HG02943 (cell line): ENCODE measurements around the gene BOC.

Experiments used
- ATAC-seq: cut with Tn5 transposase; IDR thresholded peaks from one replicate; pipeline ENCODE4 v1.9.1; 2021; ENCODE audit warnings: mild to moderate bottlenecking, low read depth, moderate library complexity; ENCODE audit not compliant: unreplicated experiment

The BOC gene

GRCh38 chr3:113284453-113285050 lies 73.2 kb downstream of the BOC start:
- ATAC-seq, result no peak

DNA sequence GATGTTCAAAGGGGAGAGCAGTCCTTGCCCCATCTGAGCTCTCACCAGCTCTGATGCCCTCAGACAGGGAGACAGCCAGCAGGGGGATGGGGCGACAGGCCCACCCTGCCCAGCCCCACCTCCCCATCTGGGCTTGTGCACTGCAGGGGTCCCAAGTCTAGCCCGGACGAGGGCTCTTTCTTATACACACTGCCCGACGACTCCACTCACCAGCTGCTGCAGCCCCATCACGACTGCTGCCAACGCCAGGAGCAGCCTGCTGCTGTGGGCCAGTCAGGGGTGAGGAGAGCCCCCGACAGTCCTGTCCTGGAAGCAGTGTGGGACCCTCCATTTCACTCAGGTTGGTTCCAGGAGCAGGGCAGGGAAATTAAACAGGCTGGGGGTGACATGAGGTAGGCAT lies 73.9 kb downstream of the BOC start:
- no peak for ATAC-seq

DNA sequence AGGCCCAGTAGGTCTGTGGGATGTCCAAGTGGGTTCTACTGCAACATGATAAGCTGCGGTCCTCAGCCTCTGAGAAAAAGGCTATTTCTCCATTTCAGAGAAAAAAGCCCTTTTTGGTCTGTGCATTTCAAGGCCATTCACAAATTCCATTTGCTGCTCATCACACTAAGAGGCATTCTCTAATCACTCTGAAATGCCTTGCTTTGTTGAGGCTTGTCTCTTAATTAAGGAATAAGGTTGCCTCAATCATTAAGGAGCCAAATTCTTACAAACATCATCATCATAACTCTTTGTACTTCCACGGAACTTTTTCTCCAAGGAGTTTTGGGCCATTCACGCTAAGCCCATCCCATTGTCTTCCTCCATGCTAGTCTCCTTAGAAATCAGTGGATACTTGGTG lies 74.4 kb downstream of the BOC start:
- ATAC-seq, result no peak

DNA sequence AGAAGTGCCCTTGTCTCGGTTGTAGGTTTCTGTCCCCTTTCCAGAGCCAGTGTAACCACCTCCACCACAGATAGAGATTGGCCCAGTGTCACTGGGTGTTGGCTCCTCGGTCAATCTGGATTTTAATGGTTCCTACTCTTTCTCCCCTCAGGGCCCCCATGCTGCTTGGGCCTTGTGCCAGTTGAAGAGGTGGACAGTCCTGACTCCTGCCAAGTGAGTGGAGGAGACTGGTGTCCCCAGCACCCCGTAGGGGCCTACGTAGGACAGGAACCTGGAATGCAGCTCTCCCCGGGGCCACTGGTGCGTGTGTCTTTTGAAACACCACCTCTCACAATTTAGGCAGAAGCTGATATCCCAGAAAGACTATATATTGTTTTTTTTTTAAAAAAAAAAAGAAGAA lies 75.2 kb downstream of the BOC start:
- no peak for ATAC-seq

DNA sequence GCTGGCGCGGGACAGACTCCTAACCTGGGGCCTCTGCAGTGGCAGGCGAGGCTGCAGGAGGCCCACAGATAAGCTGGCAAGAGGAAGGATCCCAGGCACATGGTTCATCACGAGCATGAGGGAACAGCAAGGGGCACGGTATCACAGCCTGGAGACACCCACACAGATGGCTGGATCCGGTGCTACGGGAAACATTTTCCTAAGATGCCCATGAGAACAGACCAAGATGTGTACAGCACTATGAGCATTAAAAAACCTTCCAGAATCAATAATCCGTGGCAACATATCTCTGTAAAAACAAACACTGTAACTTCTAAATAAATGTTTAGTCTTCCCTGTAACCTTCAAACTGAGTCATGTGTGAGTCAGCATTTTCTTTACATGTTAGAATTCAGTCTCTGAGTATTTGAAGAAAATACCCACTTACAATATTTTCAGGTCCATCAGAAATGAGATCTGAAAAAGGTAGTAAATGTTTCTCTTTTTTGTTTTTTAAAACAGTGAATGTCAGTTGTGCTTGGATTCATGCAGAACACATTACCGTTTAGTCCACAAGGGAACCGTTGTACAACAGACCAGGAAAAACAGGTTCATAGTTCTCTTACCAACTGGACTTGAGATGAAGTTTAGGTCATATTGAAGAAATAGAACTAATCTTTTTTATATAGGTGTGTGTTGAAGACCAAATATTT lies 75.9 kb downstream of the BOC start:
- ATAC-seq, result no peak

GRCh38 chr3:113287803-113288648 lies 76.7 kb downstream of the BOC start:
- no peak for ATAC-seq

GRCh38 chr3:113288881-113289280 lies 77.5 kb downstream of the BOC start:
- ATAC-seq, result no peak

- ATAC-seq, result no peak
Measured at GRCh38 chr3:113291572-113291971, 80.2 kb downstream of the BOC start.

DNA sequence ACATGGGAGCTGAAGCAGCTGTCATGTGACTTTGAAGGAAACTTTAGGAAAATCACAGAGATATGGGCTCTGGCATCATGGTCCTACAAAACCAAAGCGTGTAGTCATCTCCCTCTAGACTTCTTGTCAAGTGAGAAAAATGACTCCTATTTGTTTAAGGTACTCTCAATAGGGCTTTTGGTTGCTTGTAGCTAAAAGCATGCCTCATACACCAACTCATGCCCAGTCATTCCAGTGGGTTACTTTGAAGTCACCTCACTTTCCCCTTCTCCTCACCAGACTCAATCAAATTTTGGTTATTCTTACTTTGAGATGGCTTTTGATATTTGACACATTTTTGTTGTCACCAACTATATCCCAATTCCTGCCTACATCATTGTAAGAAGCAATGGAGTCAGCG lies 81.6 kb downstream of the BOC start:
- ATAC-seq, result no peak

DNA sequence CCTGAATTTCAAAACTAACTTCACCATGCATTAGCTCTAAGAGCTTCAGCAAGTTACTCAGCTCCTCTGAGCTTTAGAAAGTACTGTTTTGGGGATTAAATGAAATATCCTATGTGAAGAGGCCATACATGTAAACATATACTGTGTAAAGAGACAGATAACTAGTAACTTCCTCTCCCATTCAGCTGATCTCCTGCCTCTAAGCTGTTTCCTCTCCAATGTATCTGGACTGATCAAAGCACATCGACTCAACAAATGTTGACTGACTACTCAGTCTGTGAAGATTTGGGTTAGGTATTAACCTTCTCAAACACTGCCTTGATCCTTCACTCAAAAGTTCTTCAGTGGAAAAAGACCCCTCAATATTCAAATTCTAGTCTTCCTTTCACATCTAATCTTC lies 82.0 kb downstream of the BOC start:
- no peak for ATAC-seq

- no peak for ATAC-seq
Measured at GRCh38 chr3:113295463-113295862, 84.1 kb downstream of the BOC start.

GRCh38 chr3:113297287-113297686 lies 85.9 kb downstream of the BOC start:
- ATAC-seq, result no peak

DNA sequence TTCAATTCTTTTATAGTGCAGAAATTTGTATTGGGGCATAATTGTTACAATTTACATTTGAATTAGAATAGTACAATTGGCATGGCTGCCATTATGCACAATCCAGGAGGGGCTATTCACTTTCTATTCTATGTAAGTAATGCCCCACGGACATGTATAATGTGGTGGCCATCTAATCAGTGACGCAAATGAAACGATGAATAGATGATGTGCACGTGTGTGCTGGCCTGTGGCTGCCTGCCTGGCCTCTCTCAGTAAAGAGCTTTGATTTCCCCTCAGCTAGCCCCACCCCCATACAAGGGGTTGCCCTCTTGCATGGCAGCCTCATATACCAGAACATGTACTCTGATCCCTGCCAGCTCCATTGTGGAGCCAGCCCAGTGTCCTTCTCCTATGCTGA lies 86.5 kb downstream of the BOC start:
- ATAC-seq, result no peak

DNA sequence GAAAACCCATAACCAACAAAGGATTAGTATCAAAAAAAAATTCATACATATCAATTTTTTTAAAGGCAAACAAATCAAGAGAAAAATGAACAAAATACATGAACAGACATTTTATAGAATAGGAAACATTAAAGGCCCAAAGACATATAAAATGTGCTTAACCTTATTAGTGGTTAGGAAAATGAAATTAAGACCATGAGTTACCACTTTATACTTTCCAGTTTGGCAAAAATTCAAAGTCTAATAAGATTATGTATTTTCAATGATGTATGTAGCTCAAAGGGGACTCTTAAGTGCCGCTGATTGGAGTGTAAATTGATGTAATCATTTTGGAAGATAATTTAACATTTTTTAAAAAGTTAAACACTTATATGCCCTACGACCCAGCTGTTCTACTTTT lies 89.2 kb downstream of the BOC start:
- ATAC-seq, result no peak

DNA sequence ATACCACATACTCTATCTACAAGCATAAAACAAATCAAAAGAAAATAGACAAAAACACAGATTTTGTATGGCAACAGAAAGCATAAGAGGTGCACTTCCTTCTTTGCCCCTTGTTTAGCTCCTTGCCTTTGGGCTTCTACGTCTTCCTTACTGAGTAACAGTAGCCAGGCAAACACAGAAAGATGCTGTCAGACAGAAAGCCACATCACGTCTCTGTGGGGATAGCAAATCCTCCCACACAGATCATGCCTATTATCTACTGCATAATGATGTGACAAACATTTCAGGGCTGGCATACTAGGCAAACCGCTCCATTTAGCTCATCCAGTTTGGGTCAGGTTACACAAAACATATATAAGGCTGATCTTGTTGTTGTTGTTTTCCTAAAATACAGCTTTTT lies 92.7 kb downstream of the BOC start:
- no peak for ATAC-seq

DNA sequence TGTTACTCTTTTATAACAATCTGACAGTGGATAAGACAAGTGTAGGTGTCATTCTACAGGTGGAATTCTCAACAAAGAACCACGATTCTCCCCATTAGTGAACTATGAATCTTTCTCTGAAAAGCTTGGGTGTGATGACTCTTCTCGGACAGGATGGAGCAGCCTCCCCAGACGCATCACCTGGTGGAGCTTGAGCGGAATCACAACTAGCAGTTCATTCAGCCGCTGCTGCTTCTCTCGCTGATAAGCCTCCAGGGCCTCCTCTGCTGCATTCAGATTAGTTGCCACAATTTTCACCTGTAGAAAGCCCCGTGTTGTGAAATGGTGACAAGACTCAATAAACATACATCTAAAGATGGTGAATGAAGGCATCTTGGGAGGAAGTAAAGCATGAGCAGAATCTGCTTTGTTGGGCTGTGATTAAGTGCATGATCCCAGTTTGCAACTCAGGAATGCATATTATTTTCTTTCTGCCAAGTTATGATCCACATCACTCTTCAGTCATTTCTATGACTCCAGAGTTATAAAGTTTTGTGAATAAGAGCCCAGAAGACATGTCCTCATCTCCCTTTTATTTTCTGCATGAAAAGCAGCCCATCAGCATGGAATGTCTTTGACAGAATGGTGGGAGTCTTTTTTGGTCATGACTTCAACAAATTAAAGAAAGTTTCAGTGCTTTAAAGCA lies 93.6 kb downstream of the BOC start:
- no peak for ATAC-seq

- ATAC-seq, result no peak
Measured at GRCh38 chr3:113310960-113311359, 99.6 kb downstream of the BOC start.

- no peak for ATAC-seq
Measured at GRCh38 chr3:113312416-113312815, 101.1 kb downstream of the BOC start.

GRCh38 chr3:113314923-113315322 lies 103.6 kb downstream of the BOC start:
- no peak for ATAC-seq

GRCh38 chr3:113329757-113330156 lies 118.4 kb downstream of the BOC start:
- ATAC-seq, result no peak

DNA sequence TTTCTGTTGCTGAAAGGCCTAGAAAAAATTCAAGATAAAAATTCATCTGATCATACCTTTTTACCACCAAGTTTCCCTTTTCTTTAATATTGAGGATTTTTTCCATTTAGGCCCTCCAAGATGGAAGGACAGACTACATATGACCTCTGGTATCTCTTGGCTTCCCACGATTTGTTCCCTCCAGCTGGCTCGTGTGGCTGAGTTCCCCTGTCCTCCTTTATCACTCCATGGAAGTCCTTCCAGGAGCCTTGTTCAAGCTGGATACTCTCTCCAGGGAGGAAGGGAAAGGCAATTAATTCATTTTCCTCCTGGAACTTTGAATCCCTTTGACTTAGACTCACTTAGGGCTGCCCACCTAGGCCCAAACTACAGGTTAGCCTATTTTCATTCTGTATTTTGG lies 119.4 kb downstream of the BOC start:
- ATAC-seq, result no peak
